Panc1 (cell line): Measurements from ENCODE around the gene DLGAP4. TPM values are rescaled to one million over a fixed set of nuclear protein-coding genes. Genes with fewer than 3 reads are reported as not detected.

Source experiments
- ATAC-seq: fragments of 200-7000 bp; cut with Tn5 transposase; 2 replicates; pipeline ENCODE4 v1.9.1; 2020; ENCODE audit warnings: mild to moderate bottlenecking, moderate library complexity
- BruUV-seq: library from RNA; stranded (reverse); fragments of 400-500 nt; replicated peaks from 2 replicates; lab custom pipeline; 2021; lab: Mats Ljungman, UMichigan
- CTCF ChIA-PET: fragments of 300-600 bp; sonication (Branson Sonifier 250); formaldehyde crosslinking; loops from one replicate; lab custom pipeline; 2022; ENCODE audit warnings: antibody characterized with exemption; lab: Charles Lee
- POLR2A ChIA-PET: fragments of 300-600 bp; sonication (Branson Sonifier 250); formaldehyde crosslinking; loops from one replicate; lab custom pipeline; 2022; ENCODE audit warnings: antibody characterized with exemption; lab: Charles Lee
- DNase-seq: peaks from one replicate; pipeline ENCODE4 v3.0.0-alpha.2; 2010; ENCODE audit warnings: low read depth, low spot score
- H3K27ac ChIP-seq: 2 replicates; pipeline ENCODE4 v1.5.1; 2011; ENCODE audit warnings: mild to moderate bottlenecking, low read length, inconsistent platforms
- H3K27me3 ChIP-seq: fragments of 200-500 bp; sonication (Bioruptor generic); 2 replicates; pipeline ENCODE4 v1.6.0; 2014; ENCODE audit warnings: low read length, inconsistent platforms; ENCODE audit not compliant: control insufficient read depth, insufficient read depth
- H3K36me3 ChIP-seq: fragments of 200-500 bp; sonication (Bioruptor generic); 2 replicates; pipeline ENCODE4 v1.5.1; 2014; ENCODE audit warnings: inconsistent platforms, mild to moderate bottlenecking, low read length, moderate library complexity; ENCODE audit not compliant: control insufficient read depth, insufficient read depth
- H3K4me1 ChIP-seq: 2 replicates; pipeline ENCODE4 v1.5.1; 2011; ENCODE audit warnings: inconsistent platforms, mild to moderate bottlenecking, low read length, moderate library complexity; ENCODE audit not compliant: control insufficient read depth, insufficient read depth
- H3K4me3 ChIP-seq, 2 experiments: 2 replicates each; pipeline ENCODE4 v1.5.1; 2011 to 2012; ENCODE audit warnings: low read depth in 2 of 2, low read length in 2 of 2, mild to moderate bottlenecking in 2 of 2, inconsistent platforms in 1 of 2, moderate library complexity in 1 of 2
- H3K9me3 ChIP-seq: fragments of 200-500 bp; sonication (Bioruptor generic); 2 replicates; pipeline ENCODE4 v1.5.1; 2014; ENCODE audit warnings: low read depth, mild to moderate bottlenecking, inconsistent platforms, low read length, moderate library complexity; ENCODE audit not compliant: control insufficient read depth, insufficient read depth
- POLR2AphosphoS5 ChIP-seq: IDR thresholded peaks from 2 replicates; pipeline ENCODE4 v1.6.1; 2012; ENCODE audit warnings: mild to moderate bottlenecking, low read depth, low read length, moderate library complexity
- REST ChIP-seq, 2 experiments: IDR thresholded peaks; 2 replicates each; pipeline ENCODE4 v1.6.1; 2011 to 2012; ENCODE audit warnings: low read depth in 2 of 2, control low read depth in 1 of 2, low read length in 1 of 2, mild to moderate bottlenecking in 1 of 2, moderate library complexity in 1 of 2; ENCODE audit not compliant: insufficient read depth in 1 of 2
- SIN3A ChIP-seq: IDR thresholded peaks from 2 replicates; pipeline ENCODE4 v1.6.1; 2012; ENCODE audit warnings: low read depth, mild to moderate bottlenecking, low read length, moderate library complexity, borderline replicate concordance; ENCODE audit not compliant: insufficient read depth
- TCF7L2 ChIP-seq: IDR thresholded peaks from 2 replicates; pipeline ENCODE4 v1.6.1; 2011; ENCODE audit warnings: mild to moderate bottlenecking, low read depth, low read length, inconsistent platforms
- in situ Hi-C: cut with HindIII; loops from 2 replicates; pipeline ENCODE4 v1.10.0; 2016; ENCODE audit warnings: low sequenced_read_pairs, low pct_unique_long_range_greater_than_20kb
- intact Hi-C: fragments of 100-400 bp; cut with micrococcal nuclease; formaldehyde crosslinking; loops from one replicate; pipeline ENCODE4 v1.10.0; 2022; ENCODE audit not compliant: unreplicated experiment
- total RNA-seq: library from RNA; stranded (reverse); gene quantifications from one replicate; pipeline ENCODE4 v1.2.1, GENCODE V29; 2021; ENCODE audit not compliant: unreplicated experiment
- TF ChIP-seq, protein P1 (sequence below): fragments of 450-650 bp; IDR thresholded peaks from 2 replicates; pipeline ENCODE4 v1.5.1; 2017; ENCODE audit warnings: mild to moderate bottlenecking

The DLGAP4 gene
- total RNA-seq, 1 experiment from 2014 or later, result 52.5 TPM

DNA sequence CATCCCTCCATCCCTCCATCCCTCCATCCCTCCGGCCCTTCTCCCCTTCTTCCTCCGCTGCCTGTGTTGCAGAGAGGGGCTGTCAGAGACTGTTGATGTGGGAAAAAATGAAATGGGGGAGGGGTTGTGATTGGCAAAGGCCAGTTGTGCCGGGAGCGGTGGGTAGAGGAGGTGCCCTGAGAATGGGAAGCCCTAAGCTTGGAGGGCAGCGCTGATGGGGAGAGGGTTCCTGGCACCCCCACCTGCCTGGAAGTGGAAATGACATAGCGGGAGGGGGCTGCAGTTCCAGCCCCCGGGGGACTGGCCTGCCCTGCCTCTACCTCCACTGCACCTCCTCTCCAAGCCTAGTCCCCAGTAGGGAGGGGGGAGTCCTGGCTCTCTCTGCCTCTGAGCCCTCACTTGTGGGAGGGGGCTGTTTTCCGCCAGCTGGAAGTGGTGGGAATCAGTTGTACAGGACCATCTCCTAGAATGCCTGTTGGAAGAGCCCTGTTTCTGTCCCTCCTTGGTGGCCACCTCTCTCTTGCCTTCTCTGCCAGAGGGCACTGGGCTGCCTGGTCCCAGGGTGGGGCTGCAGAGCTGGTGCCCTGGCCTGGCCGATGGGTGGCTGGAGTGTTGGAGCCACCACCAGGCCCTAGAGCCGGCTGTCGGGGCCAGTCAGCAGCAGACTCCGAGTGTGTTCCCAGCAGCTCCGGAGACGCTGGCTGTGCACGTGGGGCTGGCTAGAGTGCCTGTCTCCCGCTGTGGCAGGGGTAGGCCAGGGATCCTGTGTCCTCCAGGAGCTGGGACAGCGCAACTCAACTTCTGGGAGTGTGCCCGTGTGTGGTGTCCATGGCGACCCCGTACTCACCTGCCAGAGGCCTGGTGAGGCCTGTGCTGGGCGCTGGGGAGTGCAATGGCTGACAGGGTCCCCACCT lies 1.5 kb downstream of the DLGAP4 start:
- Histone ChIP-seq H3K27me3 (peaks cover 15% of the 10 kb centered on the region), H3K36me3 (no peaks in the 10 kb centered on the region), H3K9me3 (no peaks in the 10 kb centered on the region), H3K4me1 (no peaks in the 10 kb centered on the region), H3K27ac (no peak overlapping the region), H3K4me3 (no peak overlapping the region)
- in situ Hi-C loops, result no loop called here
- peak; percentile 67 for ATAC-seq
- no TSS peak for BruUV-seq
- TF ChIP-seq, protein P1, sequence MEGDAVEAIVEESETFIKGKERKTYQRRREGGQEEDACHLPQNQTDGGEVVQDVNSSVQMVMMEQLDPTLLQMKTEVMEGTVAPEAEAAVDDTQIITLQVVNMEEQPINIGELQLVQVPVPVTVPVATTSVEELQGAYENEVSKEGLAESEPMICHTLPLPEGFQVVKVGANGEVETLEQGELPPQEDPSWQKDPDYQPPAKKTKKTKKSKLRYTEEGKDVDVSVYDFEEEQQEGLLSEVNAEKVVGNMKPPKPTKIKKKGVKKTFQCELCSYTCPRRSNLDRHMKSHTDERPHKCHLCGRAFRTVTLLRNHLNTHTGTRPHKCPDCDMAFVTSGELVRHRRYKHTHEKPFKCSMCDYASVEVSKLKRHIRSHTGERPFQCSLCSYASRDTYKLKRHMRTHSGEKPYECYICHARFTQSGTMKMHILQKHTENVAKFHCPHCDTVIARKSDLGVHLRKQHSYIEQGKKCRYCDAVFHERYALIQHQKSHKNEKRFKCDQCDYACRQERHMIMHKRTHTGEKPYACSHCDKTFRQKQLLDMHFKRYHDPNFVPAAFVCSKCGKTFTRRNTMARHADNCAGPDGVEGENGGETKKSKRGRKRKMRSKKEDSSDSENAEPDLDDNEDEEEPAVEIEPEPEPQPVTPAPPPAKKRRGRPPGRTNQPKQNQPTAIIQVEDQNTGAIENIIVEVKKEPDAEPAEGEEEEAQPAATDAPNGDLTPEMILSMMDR, result no peak
- TF ChIP-seq TCF7L2, result no peak
- TF ChIP-seq REST (IDR thresholded peaks at IDR 0.05; ENCODE audit: insufficient read depth in 1 of 2, low read depth in 2 of 2, low read length in 1 of 2), result no peak
- TF ChIP-seq SIN3A, result no peak
- TF ChIP-seq POLR2AphosphoS5, result no peak
- DNase-seq, result no peak
- ChIA-PET POLR2A (no interaction called here), CTCF (interaction anchor here (0.5 kb wide), 1 partner anchor 315 kb away, joined by 4 read pairs; no protein-coding TSS in a partner anchor)
- intact Hi-C loops, result no loop called here

DNA sequence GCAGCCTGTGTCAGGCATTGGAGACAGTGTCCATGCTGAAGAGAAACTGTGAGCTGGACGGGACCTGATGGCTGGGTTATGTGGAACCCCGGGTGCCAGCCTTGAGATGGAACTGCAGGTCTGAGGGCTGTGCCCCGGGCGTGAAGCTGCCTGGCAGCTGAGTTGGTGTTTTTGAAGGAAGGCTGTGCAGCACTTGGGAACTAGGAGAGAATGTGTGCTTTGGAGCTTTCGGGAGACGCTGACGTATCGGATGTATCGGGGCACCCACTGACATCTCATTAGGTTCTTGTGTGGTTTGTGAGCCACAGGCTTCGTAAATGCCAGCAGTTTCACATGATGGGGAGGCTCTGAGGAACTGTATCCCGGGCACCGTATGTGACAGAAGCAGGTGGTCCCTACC lies 2.2 kb downstream of the DLGAP4 start:
- no peaks in the 10 kb centered on the region for H3K4me1 ChIP-seq
- ChIA-PET CTCF (interaction anchor here (0.5 kb wide), 1 partner anchor 316 kb away, joined by 4 read pairs; no protein-coding TSS in a partner anchor), POLR2A (no interaction called here)
- no peaks in the 10 kb centered on the region for H3K36me3 ChIP-seq
- no TSS peak for BruUV-seq
- intact Hi-C loops (no loop called here), in situ Hi-C loops (no loop called here)
- no peak for ATAC-seq
- peaks cover 15% of the 10 kb centered on the region for H3K27me3 ChIP-seq
- H3K9me3 ChIP-seq, result no peaks in the 10 kb centered on the region
- H3K4me3 ChIP-seq, result no peak overlapping the region
- no peak for TF ChIP-seq REST (IDR thresholded peaks at IDR 0.05; ENCODE audit: insufficient read depth in 1 of 2, low read depth in 2 of 2, low read length in 1 of 2)
- TF ChIP-seq, protein P1, result no peak
- no peak for TF ChIP-seq SIN3A
- no peak for TF ChIP-seq TCF7L2
- no peak for TF ChIP-seq POLR2AphosphoS5
- H3K27ac ChIP-seq, result no peak overlapping the region
- DNase-seq, result no peak
